SU-DHL-6 (cell line): Measurements from ENCODE around the gene OTOGL.

Experiments
- CTCF ChIP-seq: fragments of 200-600 bp; sonication (generic); IDR thresholded peaks from one replicate; pipeline ENCODE4 v1.5.1; 2017; ENCODE audit warnings: antibody characterized with exemption, mild to moderate bottlenecking, low read length, moderate library complexity; ENCODE audit not compliant: insufficient read depth, poor library complexity, severe bottlenecking
- EZH2phosphoT487 ChIP-seq: fragments of 200-600 bp; sonication (generic), shearing (Covaris generic); conservative IDR thresholded peaks from 2 replicates; pipeline ENCODE4 v1.6.1; 2018; ENCODE audit warnings: mild to moderate bottlenecking, antibody characterized with exemption, low read length, moderate library complexity, mixed read lengths

GRCh38 chr12:80154261-80154660 is 54.9 kb downstream of the OTOGL start:
- TF ChIP-seq CTCF (no peak), EZH2phosphoT487 (no peak)
